HCT116 (cell line): Measurements from ENCODE around the gene PLXNC1. TPM values are rescaled to one million over a fixed set of nuclear protein-coding genes. Genes with fewer than 3 reads are reported as not detected.

ENCODE experiments used
- ATAC-seq: fragments of 200-7000 bp; cut with Tn5 transposase; 2 replicates; pipeline ENCODE4 v1.9.1; 2020; ENCODE audit warnings: mild to moderate bottlenecking, moderate library complexity
- BruUV-seq: library from RNA; stranded (reverse); fragments of 400-500 nt; replicated peaks from 2 replicates; lab custom pipeline; 2021; lab: Mats Ljungman, UMichigan
- CTCF ChIA-PET: fragments of 300-600 bp; sonication (Branson Sonifier 250); formaldehyde crosslinking; loops from one replicate; lab custom pipeline; 2021; ENCODE audit warnings: antibody characterized with exemption; lab: Charles Lee
- POLR2A ChIA-PET: fragments of 300-600, 350-600 bp; sonication (Branson Sonifier 250); formaldehyde crosslinking; loops from one replicate; lab custom pipeline; 2021; ENCODE audit warnings: antibody characterized with exemption; lab: Charles Lee
- RAD21 ChIA-PET, 2 experiments: fragments of 300-600 bp; sonication (Branson Sonifier 250); formaldehyde crosslinking; loops; one replicate each; lab custom pipeline; 2023; ENCODE audit warnings: low total read pairs in 2 of 2; ENCODE audit not compliant: uncharacterized antibody in 2 of 2, unreplicated experiment in 2 of 2, low non-redundant PET in 1 of 2; lab: Charles Lee
- DNase-seq: peaks from one replicate; pipeline ENCODE4 v3.0.0-alpha.2; 2010; ENCODE audit warnings: low read depth, low spot score
- H2AFZ ChIP-seq: fragments of 200-600 bp; shearing (Covaris generic), sonication (generic); 2 replicates; pipeline ENCODE4 v1.6.1; 2017; ENCODE audit warnings: low read depth, mixed run types, mixed read lengths, antibody characterized with exemption, low read length; ENCODE audit not compliant: poor library complexity, severe bottlenecking
- H3K27ac ChIP-seq: 2 replicates; pipeline ENCODE4 v1.5.1; 2012; ENCODE audit warnings: low read depth, low read length
- H3K27me3 ChIP-seq: fragments of 200-600 bp; sonication (generic); 2 replicates; pipeline ENCODE4 v1.6.1; 2016; ENCODE audit warnings: mixed run types, low read length, mixed read lengths; ENCODE audit not compliant: insufficient read depth
- H3K36me3 ChIP-seq, 2 experiments: fragments of 200-500 bp in 1 of 2; fragments of 200-600 bp in 1 of 2; sonication (Bioruptor generic) in 1 of 2; sonication (generic) in 1 of 2; 2 replicates each; pipeline versions ENCODE4 v1.5.1 to v1.6.1; 2014 to 2016; ENCODE audit warnings: low read length in 2 of 2, inconsistent platforms in 1 of 2, mixed read lengths in 1 of 2, mixed run types in 1 of 2; ENCODE audit not compliant: insufficient read depth in 2 of 2, control insufficient read depth in 1 of 2
- H3K4me1 ChIP-seq, 2 experiments: fragments of 200-600 bp in 1 of 2; sonication (generic) in 1 of 2; 2 replicates each; pipeline versions ENCODE4 v1.5.1 to v1.6.1; 2012 to 2017; ENCODE audit warnings: low read length in 2 of 2, inconsistent platforms in 1 of 2, mild to moderate bottlenecking in 1 of 2, mixed read lengths in 1 of 2, mixed run types in 1 of 2, moderate library complexity in 1 of 2; ENCODE audit not compliant: insufficient read depth in 2 of 2, control insufficient read depth in 1 of 2
- H3K4me2 ChIP-seq: fragments of 200-600 bp; sonication (generic); 2 replicates; pipeline ENCODE4 v1.6.1; 2017; ENCODE audit warnings: mixed run types, low read length, mixed read lengths
- H3K4me3 ChIP-seq, 2 experiments: fragments of 200-600 bp in 1 of 2; sonication (generic) in 1 of 2; replicated peaks in 1 of 2; 2 replicates each; pipeline ENCODE4 v1.5.1; 2011 to 2016; ENCODE audit warnings: low read length in 2 of 2, control low read depth in 1 of 2, low read depth in 1 of 2, mild to moderate bottlenecking in 1 of 2, mixed read lengths in 1 of 2, mixed run types in 1 of 2
- H3K79me2 ChIP-seq: fragments of 200-600 bp; sonication (generic); 2 replicates; pipeline ENCODE4 v1.6.1; 2017; ENCODE audit warnings: mild to moderate bottlenecking, mixed run types, low read length, moderate library complexity, mixed read lengths; ENCODE audit not compliant: insufficient read depth
- H3K9ac ChIP-seq: fragments of 200-600 bp; sonication (generic); 2 replicates; pipeline ENCODE4 v1.6.1; 2016; ENCODE audit warnings: low read length, mixed read lengths
- H3K9me2 ChIP-seq: fragments of 200-600 bp; sonication (generic), shearing (Covaris generic); 2 replicates; pipeline ENCODE4 v1.6.1; 2017; ENCODE audit warnings: mixed run types, mild to moderate bottlenecking, moderate library complexity; ENCODE audit not compliant: insufficient read depth
- H3K9me3 ChIP-seq, 2 experiments: fragments of 200-500 bp in 1 of 2; fragments of 200-600 bp in 1 of 2; sonication (Bioruptor generic) in 1 of 2; sonication (generic) in 1 of 2; 2 replicates each; pipeline ENCODE4 v1.6.1; 2014 to 2017; ENCODE audit warnings: low read length in 2 of 2, mixed read lengths in 2 of 2, inconsistent platforms in 1 of 2, low read depth in 1 of 2, mild to moderate bottlenecking in 1 of 2, mixed run types in 1 of 2, moderate library complexity in 1 of 2; ENCODE audit not compliant: control insufficient read depth in 1 of 2, insufficient read depth in 1 of 2
- H4K20me1 ChIP-seq: fragments of 200-600 bp; sonication (generic), shearing (Covaris generic); 2 replicates; pipeline ENCODE4 v1.6.1; 2017; ENCODE audit warnings: mixed run types, mild to moderate bottlenecking, moderate library complexity; ENCODE audit not compliant: insufficient read depth
- CTCF ChIP-seq, 3 experiments: fragments of 200-600 bp in 1 of 3; sonication (generic) in 1 of 3; IDR thresholded peaks in 2 of 3; conservative IDR thresholded peaks in 1 of 3; 2 replicates each; pipeline ENCODE4 v1.5.1; 2012 to 2017; ENCODE audit warnings: low read depth in 2 of 3, low read length in 2 of 3, antibody characterized with exemption in 1 of 3, borderline replicate concordance in 1 of 3, control low read depth in 1 of 3, mild to moderate bottlenecking in 1 of 3, mixed read lengths in 1 of 3, mixed run types in 1 of 3, moderate library complexity in 1 of 3; ENCODE audit not compliant: insufficient read depth in 1 of 3
- EGR1 ChIP-seq: IDR thresholded peaks from 2 replicates; pipeline ENCODE4 v1.6.1; 2012; ENCODE audit warnings: low read depth
- EZH2phosphoT487 ChIP-seq: fragments of 200-600 bp; IDR thresholded peaks from 2 replicates; pipeline ENCODE4 v1.6.1; 2018; ENCODE audit warnings: antibody characterized with exemption, borderline replicate concordance
- FOSL1 ChIP-seq: IDR thresholded peaks from 2 replicates; pipeline ENCODE4 v1.6.1; 2012; ENCODE audit warnings: low read depth
- JUND ChIP-seq: IDR thresholded peaks from 2 replicates; pipeline ENCODE4 v1.6.1; 2012
- SIN3A ChIP-seq: IDR thresholded peaks from 2 replicates; pipeline ENCODE4 v1.6.1; 2012; ENCODE audit warnings: low read depth
- YY1 ChIP-seq: IDR thresholded peaks from 2 replicates; pipeline ENCODE4 v1.6.1; 2011; ENCODE audit warnings: low read length, low read depth, moderate library complexity, mild to moderate bottlenecking; ENCODE audit not compliant: insufficient replicate concordance; ENCODE audit errors: extremely low read depth
- intact Hi-C: fragments of 100-400 bp; cut with micrococcal nuclease; formaldehyde crosslinking; loops from 2 replicates; pipeline ENCODE4 v1.10.0; 2022
- total RNA-seq: library from RNA; stranded (reverse); gene quantifications from one replicate; pipeline ENCODE4 v1.2.1, GENCODE V29; 2021; ENCODE audit not compliant: unreplicated experiment
- TF ChIP-seq, protein P1 (sequence below): IDR thresholded peaks from 2 replicates; pipeline ENCODE4 v1.6.1; 2012

PLXNC1 gene
- total RNA-seq, 1 experiment from 2014 or later: 0.25 TPM

GRCh38 chr12:94280063-94280462 lies 131.7 kb downstream of the PLXNC1 start (continued):
- TF ChIP-seq, protein P1, sequence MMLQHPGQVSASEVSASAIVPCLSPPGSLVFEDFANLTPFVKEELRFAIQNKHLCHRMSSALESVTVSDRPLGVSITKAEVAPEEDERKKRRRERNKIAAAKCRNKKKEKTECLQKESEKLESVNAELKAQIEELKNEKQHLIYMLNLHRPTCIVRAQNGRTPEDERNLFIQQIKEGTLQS: no peak

DNA sequence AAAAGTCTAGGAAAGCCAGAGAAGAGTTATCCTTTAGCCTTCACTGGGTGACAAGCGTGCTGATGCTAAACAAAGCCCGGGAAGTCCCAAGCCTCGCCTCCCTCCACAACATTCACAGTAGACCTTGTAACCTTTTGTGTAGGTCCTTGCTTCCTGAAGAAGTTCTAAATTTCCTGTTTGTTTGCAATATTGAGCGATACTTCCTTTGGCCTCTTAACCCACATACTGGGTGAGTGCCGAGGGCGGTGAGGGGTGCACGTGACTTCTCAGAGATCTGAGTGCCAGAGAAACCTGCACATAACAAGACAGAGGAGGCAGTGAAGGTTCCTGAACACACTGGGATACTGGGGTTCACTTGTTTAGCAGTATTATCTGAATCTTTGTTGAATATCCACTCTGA lies 134.3 kb downstream of the PLXNC1 start:
- Histone ChIP-seq H3K79me2 (no peaks in the 10 kb centered on the region), H4K20me1 (no peaks in the 10 kb centered on the region), H3K27me3 (no peaks in the 10 kb centered on the region), H3K9me2 (no peaks in the 10 kb centered on the region), H3K4me1 (no peaks in the 10 kb centered on the region), H3K27ac (no peak overlapping the region), H3K4me2 (no peak overlapping the region), H3K36me3 (no peaks in the 10 kb centered on the region), H3K9me3 (no peaks in the 10 kb centered on the region), H3K4me3 (no peak overlapping the region), H2AFZ (no peak overlapping the region), H3K9ac (no peak overlapping the region)
- ChIA-PET POLR2A (no interaction called here), CTCF (no interaction called here), RAD21 (no interaction called here)
- intact Hi-C loops: no loop called here
- BruUV-seq: no TSS peak
- DNase-seq: no peak
- TF ChIP-seq CTCF (IDR thresholded peaks at IDR 0.05 in 2 of 3, conservative IDR thresholded peaks at IDR 0.05 in 1 of 3; ENCODE audit: borderline replicate concordance in 1 of 3, insufficient read depth in 1 of 3, low read depth in 2 of 3, low read length in 2 of 3): no peak
- no peak for TF ChIP-seq YY1
- TF ChIP-seq FOSL1: no peak
- TF ChIP-seq SIN3A: no peak
- no peak for TF ChIP-seq JUND
- TF ChIP-seq EGR1: no peak
- no peak for TF ChIP-seq EZH2phosphoT487
- no peak for ATAC-seq
